Left ventricle myocardium inferior (tissue), 1 donor: ENCODE data around the gene HABP2. TPM values are rescaled to one million over a fixed set of nuclear protein-coding genes. Genes with fewer than 3 reads are reported as not detected.

Experiments
- DNase-seq: peaks from one replicate; pipeline ENCODE4 v3.0.0-alpha.2; 2020
- H3K27ac ChIP-seq: fragments of 200-600 bp; replicated peaks from 2 replicates; pipeline ENCODE4 v1.8.0; 2021
- H3K27me3 ChIP-seq: fragments of 200-600 bp; 2 replicates; pipeline ENCODE4 v1.8.0; 2021; ENCODE audit warnings: low read depth
- H3K36me3 ChIP-seq: fragments of 200-600 bp; 2 replicates; pipeline ENCODE4 v1.8.0; 2021
- H3K4me1 ChIP-seq: fragments of 200-600 bp; 2 replicates; pipeline ENCODE4 v1.8.0; 2021
- H3K4me3 ChIP-seq: fragments of 200-600 bp; 2 replicates; pipeline ENCODE4 v1.8.0; 2021; ENCODE audit warnings: mild to moderate bottlenecking, moderate library complexity
- H3K9me3 ChIP-seq: fragments of 200-600 bp; replicated peaks from 2 replicates; pipeline ENCODE4 v1.8.0; 2021
- intact Hi-C: fragments of 100-400 bp; cut with micrococcal nuclease; formaldehyde crosslinking; loops from one replicate; pipeline ENCODE4 v1.11.0; 2022
- total RNA-seq: library from RNA; stranded (reverse); fragmentation: NEBNext Ultra II Directional; extraction: Animal tissue kit (Norgen Biotek cat#: 25700); gene quantifications from one replicate; pipeline ENCODE4 v1.2.1, GENCODE V29; 2021
- TF ChIP-seq, protein P1 (sequence below): fragments of 200-600 bp; IDR thresholded peaks from 2 replicates; pipeline ENCODE4 v1.8.0; 2021; ENCODE audit warnings: antibody characterized with exemption, mild to moderate bottlenecking, borderline replicate concordance
- donor health status: DM: no; HTN: yes; CAD: no; lungs with severe emphysema.

HABP2 gene
- total RNA-seq, 1 donor from 2014 or later = not detected

DNA sequence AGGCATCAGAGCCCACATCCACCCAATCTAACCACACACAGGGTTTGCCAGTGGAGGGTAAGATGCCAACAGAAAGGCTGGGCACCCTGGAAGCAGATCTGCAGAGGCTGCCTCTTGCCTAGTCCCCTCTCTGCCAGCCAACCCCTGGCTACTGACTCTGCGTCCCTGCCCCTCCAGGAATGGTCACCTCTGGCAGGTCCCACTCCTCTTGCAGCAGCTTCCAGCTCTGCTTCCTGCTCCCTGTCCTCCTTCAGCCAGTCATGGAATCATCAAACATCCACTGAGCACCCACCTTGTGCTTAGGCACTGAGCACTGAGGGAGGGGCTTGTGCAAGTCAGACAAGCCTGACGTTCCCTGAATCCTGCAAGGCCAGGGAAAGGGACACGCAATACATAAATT is 20.1 kb upstream of the HABP2 start:
- Histone ChIP-seq H3K4me3 (no peak overlapping the region), H3K36me3 (no peaks in the 10 kb centered on the region), H3K4me1 (no peaks in the 10 kb centered on the region), H3K27ac (no peak overlapping the region), H3K9me3 (no peaks in the 10 kb centered on the region), H3K27me3 (peaks cover 46% of the 10 kb centered on the region)
- DNase-seq = no peak
- intact Hi-C loops = no loop called here
- TF ChIP-seq, protein P1, sequence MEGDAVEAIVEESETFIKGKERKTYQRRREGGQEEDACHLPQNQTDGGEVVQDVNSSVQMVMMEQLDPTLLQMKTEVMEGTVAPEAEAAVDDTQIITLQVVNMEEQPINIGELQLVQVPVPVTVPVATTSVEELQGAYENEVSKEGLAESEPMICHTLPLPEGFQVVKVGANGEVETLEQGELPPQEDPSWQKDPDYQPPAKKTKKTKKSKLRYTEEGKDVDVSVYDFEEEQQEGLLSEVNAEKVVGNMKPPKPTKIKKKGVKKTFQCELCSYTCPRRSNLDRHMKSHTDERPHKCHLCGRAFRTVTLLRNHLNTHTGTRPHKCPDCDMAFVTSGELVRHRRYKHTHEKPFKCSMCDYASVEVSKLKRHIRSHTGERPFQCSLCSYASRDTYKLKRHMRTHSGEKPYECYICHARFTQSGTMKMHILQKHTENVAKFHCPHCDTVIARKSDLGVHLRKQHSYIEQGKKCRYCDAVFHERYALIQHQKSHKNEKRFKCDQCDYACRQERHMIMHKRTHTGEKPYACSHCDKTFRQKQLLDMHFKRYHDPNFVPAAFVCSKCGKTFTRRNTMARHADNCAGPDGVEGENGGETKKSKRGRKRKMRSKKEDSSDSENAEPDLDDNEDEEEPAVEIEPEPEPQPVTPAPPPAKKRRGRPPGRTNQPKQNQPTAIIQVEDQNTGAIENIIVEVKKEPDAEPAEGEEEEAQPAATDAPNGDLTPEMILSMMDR = no peak

DNA sequence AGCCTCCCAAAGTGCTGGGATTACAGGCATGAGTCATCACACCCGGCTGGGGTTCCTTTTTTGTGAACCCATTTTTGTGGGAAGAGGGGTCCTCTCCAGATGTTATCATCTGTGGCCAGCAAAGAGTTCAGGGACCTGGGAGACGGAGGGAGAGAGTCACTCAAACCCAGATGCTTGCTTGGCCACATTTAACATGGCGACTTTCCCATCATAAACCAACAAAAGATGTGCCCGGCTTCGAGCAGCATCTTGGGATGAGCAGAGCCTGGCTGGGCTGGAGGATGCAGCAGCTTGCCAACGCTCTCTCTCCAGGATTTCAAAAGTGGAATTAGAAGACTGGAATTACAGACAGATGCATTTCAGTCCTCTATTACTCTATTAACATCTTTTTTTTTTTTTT is 19.1 kb upstream of the HABP2 start:
- intact Hi-C loops = no loop called here
- no peaks in the 10 kb centered on the region for H3K36me3 ChIP-seq
- H3K4me1 ChIP-seq = no peaks in the 10 kb centered on the region
- H3K27ac ChIP-seq = no peak overlapping the region
- TF ChIP-seq, protein P1 = no peak
- no peak for DNase-seq
- no peak overlapping the region for H3K4me3 ChIP-seq
- H3K9me3 ChIP-seq = no peaks in the 10 kb centered on the region
- peaks cover 36% of the 10 kb centered on the region for H3K27me3 ChIP-seq

DNA sequence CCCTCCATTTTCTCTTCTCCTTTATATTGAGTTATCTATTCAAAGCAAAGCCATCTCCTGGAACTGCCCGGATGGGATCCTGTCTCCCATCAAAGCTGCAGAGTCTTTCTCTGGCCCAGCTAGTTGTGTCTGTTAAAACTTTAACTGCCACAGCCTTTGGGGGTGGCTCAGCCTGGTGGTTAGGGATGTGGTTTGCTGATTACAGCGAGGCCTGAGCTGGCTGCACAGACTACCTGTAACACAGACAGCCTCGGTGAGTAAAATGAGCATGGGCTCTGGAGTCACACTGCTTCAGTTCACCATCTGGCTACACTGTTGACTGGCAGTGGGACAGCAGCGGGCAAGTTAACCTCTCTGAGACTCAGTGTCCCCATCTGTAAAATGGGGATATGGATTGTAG is 18.4 kb upstream of the HABP2 start:
- Histone ChIP-seq H3K36me3 (no peaks in the 10 kb centered on the region), H3K4me3 (no peak overlapping the region), H3K27ac (no peak overlapping the region), H3K27me3 (peaks cover 30% of the 10 kb centered on the region), H3K9me3 (no peaks in the 10 kb centered on the region), H3K4me1 (no peaks in the 10 kb centered on the region)
- DNase-seq = no peak
- intact Hi-C loops = no loop called here
- TF ChIP-seq, protein P1 = no peak

DNA sequence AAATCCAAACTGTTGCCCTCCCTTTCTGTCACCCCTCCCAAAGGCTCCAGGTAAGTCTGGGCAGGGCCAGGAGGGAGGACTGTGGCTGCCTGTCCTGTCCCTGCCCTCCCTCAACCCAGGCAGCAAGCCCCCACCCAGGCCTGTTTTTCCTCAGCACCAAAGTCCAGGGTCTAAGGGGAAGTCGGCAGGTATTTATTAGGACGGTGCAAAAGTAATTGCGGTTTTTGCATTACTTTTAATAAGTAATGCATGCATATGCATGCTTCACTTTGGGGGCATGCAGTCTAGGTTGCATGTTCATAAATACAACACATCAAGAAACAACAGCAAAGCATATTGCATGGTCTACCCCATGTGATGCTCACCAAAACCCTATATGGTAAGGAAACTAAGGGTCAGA is 15.2 kb upstream of the HABP2 start:
- Histone ChIP-seq H3K4me1 (peaks cover 12% of the 10 kb centered on the region), H3K9me3 (no peaks in the 10 kb centered on the region), H3K4me3 (no peak overlapping the region), H3K27me3 (peaks cover 14% of the 10 kb centered on the region), H3K36me3 (no peaks in the 10 kb centered on the region), H3K27ac (no peak overlapping the region)
- no peak for DNase-seq
- TF ChIP-seq, protein P1 = no peak
- intact Hi-C loops = no loop called here

DNA sequence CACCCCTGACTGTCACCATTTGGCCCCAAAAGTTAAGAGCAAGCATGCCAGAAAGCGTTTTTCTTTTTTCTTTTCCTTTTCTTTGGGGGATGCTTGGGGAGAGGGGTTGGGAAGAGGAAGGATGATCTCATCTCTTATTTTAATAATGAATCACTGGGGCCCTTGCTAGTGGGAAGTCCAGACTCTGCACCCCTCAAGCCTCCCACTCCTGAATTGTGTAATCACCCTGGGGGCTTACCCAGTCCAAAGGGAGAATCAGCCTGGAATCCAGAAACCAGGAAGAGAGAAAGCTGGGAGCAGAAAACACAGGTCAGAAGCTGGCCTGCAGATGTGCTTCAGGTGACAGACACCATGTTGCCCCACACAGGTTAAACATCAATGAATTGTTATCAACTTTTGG is 14.7 kb upstream of the HABP2 start:
- H3K4me3 ChIP-seq = no peak overlapping the region
- H3K27me3 ChIP-seq = peaks cover 14% of the 10 kb centered on the region
- TF ChIP-seq, protein P1 = no peak
- H3K9me3 ChIP-seq = no peaks in the 10 kb centered on the region
- peaks cover 12% of the 10 kb centered on the region for H3K4me1 ChIP-seq
- no peak overlapping the region for H3K27ac ChIP-seq
- no peaks in the 10 kb centered on the region for H3K36me3 ChIP-seq
- no peak for DNase-seq
- intact Hi-C loops = no loop called here

DNA sequence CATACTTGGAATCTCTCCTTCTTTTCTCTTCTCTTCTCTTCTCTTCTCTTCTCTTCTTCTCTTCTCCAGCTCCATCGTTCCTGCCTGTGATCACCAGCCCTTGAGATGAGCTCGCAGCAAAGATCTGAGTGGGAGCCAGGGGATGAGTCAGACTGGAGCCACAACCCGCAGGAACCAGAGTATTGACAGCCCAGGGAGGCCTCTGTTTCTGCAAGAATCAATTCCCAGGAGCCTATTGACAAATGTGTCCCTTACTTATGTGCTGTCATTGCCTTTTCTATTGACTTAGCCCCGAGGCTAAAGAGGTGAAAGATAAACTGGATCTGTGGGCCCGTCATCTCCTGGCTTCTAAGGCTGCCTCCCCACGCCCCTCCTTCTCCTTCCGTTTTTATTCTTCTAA is 13.1 kb upstream of the HABP2 start:
- Histone ChIP-seq H3K36me3 (no peaks in the 10 kb centered on the region), H3K27me3 (peaks cover 3% of the 10 kb centered on the region), H3K9me3 (no peaks in the 10 kb centered on the region), H3K4me3 (no peak overlapping the region), H3K27ac (no peak overlapping the region), H3K4me1 (peaks cover 12% of the 10 kb centered on the region)
- intact Hi-C loops = no loop called here
- no peak for DNase-seq
- TF ChIP-seq, protein P1 = no peak
